Retinal pigment epithelial cell (primary cell): ENCODE results near the gene FAM210A.
"Not testable (repeated sequence)": the region's sequence is repeated elsewhere in the genome, so short reads cannot be mapped to it uniquely, and the experiment has no call there.

Experiments
- DNase-seq: peaks from one replicate; pipeline ENCODE4 v3.0.0-alpha.2; 2010; ENCODE audit warnings: low read depth
- H3K4me3 ChIP-seq: 2 replicates; pipeline ENCODE4 v1.5.1; 2011; ENCODE audit warnings: mild to moderate bottlenecking, low read length, control low read depth, moderate library complexity
- CTCF ChIP-seq: conservative IDR thresholded peaks from 2 replicates; pipeline ENCODE4 v1.5.1; 2011; ENCODE audit warnings: low read depth, low read length, control low read depth, inconsistent platforms

Gene FAM210A

GRCh38 chr18:13712400-13713131 lies 13.8 kb downstream of the FAM210A start:
- no peak for DNase-seq
- H3K4me3 ChIP-seq, result no peak overlapping the region
- TF ChIP-seq CTCF, result no peak

DNA sequence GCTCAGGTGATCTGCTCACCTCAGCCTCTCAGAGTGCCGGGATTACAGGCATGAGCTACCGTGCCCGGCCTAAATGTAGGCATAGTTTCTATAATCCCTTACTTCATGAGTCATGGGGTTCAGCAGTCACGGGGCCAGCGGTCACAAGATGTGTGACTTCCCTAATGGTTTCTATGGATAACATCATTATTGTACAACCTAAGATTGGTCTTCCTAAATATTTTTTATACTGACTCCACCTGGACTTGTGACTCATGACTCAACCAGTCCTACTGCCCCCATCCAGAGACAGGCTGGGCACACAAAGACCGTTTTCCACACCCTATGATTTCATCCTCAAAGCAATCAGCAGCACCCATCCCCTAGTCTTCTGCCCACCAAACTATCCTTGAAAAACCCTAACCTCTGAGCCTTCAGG lies 15.9 kb downstream of the FAM210A start:
- TF ChIP-seq CTCF, result no peak

GRCh38 chr18:13703899-13704298 lies 22.5 kb downstream of the FAM210A start:
- no peak for TF ChIP-seq CTCF
- H3K4me3 ChIP-seq, result no peak overlapping the region
- DNase-seq, result no peak

More for the DNA sequence above, 15.9 kb downstream of the FAM210A start:
- H3K4me3 ChIP-seq, result no peak overlapping the region
- peak; percentile 62 for DNase-seq

GRCh38 chr18:13700153-13700552 lies 26.2 kb downstream of the FAM210A start:
- TF ChIP-seq CTCF, result no peak
- no peak overlapping the region for H3K4me3 ChIP-seq
- no peak for DNase-seq

GRCh38 chr18:13696961-13697360 lies 29.4 kb downstream of the FAM210A start:
- no peak overlapping the region for H3K4me3 ChIP-seq
- TF ChIP-seq CTCF, result no peak
- no peak for DNase-seq

DNA sequence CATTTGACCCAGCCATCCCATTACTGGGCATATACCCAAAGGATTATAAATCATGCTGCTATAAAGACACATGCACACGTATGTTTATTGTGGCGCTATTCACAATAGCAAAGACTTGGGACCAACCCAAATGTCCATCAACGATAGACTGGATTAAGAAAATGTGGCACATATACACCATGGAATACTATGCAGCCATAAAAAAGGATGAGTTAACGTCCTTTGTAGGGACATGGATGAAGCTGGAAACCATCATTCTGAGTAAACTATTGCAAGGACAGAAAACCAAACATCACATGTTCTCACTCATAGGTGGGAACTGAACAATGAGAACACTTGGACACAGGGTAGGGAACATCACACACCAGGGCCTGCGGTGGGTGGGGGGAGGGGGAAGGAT lies 31.0 kb downstream of the FAM210A start:
- not testable (repeated sequence) for H3K4me3 ChIP-seq, DNase-seq

DNA sequence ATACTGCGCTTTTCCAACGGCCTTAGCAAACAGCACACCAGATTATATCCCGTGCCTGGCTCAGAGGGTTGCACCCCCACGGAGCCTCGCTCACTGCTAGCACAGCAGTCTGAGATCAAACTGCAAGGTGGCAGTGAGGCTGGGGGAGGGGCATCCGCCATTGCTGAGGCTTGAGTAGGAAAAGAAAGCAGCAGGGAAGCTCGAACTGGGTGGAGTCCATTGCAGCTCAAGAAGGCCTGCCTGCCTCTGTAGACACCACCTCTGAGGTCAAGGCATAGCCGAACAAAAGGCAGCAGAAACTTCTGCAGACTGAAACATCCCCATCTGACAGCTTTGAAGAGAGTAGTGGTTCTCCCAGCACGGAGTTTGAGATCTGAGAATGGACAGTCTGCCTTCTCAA lies 36.3 kb downstream of the FAM210A start:
- not testable (repeated sequence) for DNase-seq

GRCh38 chr18:13688191-13689136 lies 37.9 kb downstream of the FAM210A start:
- H3K4me3 ChIP-seq, result no peak overlapping the region
- no peak for TF ChIP-seq CTCF
- no peak for DNase-seq

More for the DNA sequence above, 36.3 kb downstream of the FAM210A start:
- not testable (repeated sequence) for H3K4me3 ChIP-seq
